Measurements from ENCODE around the gene ZMIZ2. TPM values are rescaled to one million over a fixed set of nuclear protein-coding genes. Genes with fewer than 3 reads are reported as not detected.

ZMIZ2 gene
- total and polyA plus RNA-seq, 2 of the 8 experiments (the other 6 are each of a cell fraction or from before 2014, with no cell fraction given), result 24.4 to 66.4 TPM

GRCh38 chr7:44796034-44796503, 47.4 kb downstream of the ZMIZ2 start (continued):
- peak in 1 of 2 experiments; percentile 99; a peak in 2 of 4 replicates for TF ChIP-seq HDAC2 (IDR thresholded peaks at IDR 0.05; ENCODE audit: borderline replicate concordance in 1 of 2, low read depth in 2 of 2, low read length in 2 of 2)
- TF ChIP-seq, protein P1, sequence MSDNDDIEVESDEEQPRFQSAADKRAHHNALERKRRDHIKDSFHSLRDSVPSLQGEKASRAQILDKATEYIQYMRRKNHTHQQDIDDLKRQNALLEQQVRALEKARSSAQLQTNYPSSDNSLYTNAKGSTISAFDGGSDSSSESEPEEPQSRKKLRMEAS (IDR thresholded peaks at IDR 0.05), result peak; percentile 86
- peak; percentile 97 for TF ChIP-seq E2F6 (IDR thresholded peaks at IDR 0.05)
- TF ChIP-seq CTCF (IDR thresholded peaks at IDR 0.05; ENCODE audit: control extremely low read depth in 1 of 3, insufficient read depth in 1 of 3, low read depth in 1 of 3, low read length in 3 of 3), result no peak
- no peak for TF ChIP-seq KDM5A (IDR thresholded peaks at IDR 0.05; ENCODE audit: low read length)
- 0 out of 2 replicates have a peak, but pooled peaks have one; percentile 1 for TF ChIP-seq SP4 (IDR thresholded peaks at IDR 0.05; ENCODE audit: low read length)
- TF ChIP-seq SIN3A (conservative IDR thresholded peaks at IDR 0.05 in 1 of 2, IDR thresholded peaks at IDR 0.05 in 1 of 2; ENCODE audit: low read depth in 1 of 2, low read length in 2 of 2), result peak in 1 of 2 experiments; percentile 62; a peak in 2 of 4 replicates
- 0 out of 2 replicates have a peak, but pooled peaks have one; percentile 16 for TF ChIP-seq TCF12 (IDR thresholded peaks at IDR 0.05; ENCODE audit: low read depth, low read length)
- no peak for TF ChIP-seq CBX5 (IDR thresholded peaks at IDR 0.05; ENCODE audit: low read depth, low read length)
- peak; percentile 53; the same call in 1 of the 2 replicates for TF ChIP-seq CREB1 (IDR thresholded peaks at IDR 0.05)
- peak; percentile 66; the same call in 1 of the 2 replicates for TF ChIP-seq TBP (IDR thresholded peaks at IDR 0.05; ENCODE audit: low read depth, low read length)
- peak; percentile 88; the same call in 1 of the 2 replicates for TF ChIP-seq POLR2AphosphoS5 (IDR thresholded peaks at IDR 0.05; ENCODE audit: low read depth, low read length)
- 0 out of 2 replicates have a peak, but pooled peaks have one; percentile 53 for TF ChIP-seq RBBP5 (IDR thresholded peaks at IDR 0.05; ENCODE audit: borderline replicate concordance, low read depth, low read length)
- no peak for TF ChIP-seq GTF2F1 (IDR thresholded peaks at IDR 0.05; ENCODE audit: borderline replicate concordance, low read depth, low read length)

All from H1 (cell line).